Loucy (cell line): Measurements from ENCODE around the gene COL5A1.

Experiments used
- H2AFZ ChIP-seq: fragments of 200-600 bp; sonication (generic); 2 replicates; pipeline ENCODE4 v1.6.0; 2016; ENCODE audit warnings: antibody characterized with exemption, mild to moderate bottlenecking, low read length, moderate library complexity
- H3F3A ChIP-seq: fragments of 200-600 bp; 2 replicates; pipeline ENCODE4 v1.6.0; 2016; ENCODE audit warnings: antibody characterized with exemption, low read depth, mild to moderate bottlenecking
- H3K27me3 ChIP-seq: fragments of 200-600 bp; sonication (generic); 2 replicates; pipeline ENCODE4 v1.6.1; 2014; ENCODE audit warnings: low read length, mild to moderate bottlenecking; ENCODE audit not compliant: insufficient read depth, poor library complexity, severe bottlenecking
- H3K36me3 ChIP-seq: fragments of 200-600 bp; sonication (generic); 2 replicates; pipeline ENCODE4 v1.6.1; 2016; ENCODE audit warnings: low read length; ENCODE audit not compliant: insufficient read depth
- H3K4me1 ChIP-seq: fragments of 200-600 bp; sonication (generic); 2 replicates; pipeline ENCODE4 v1.5.1; 2014; ENCODE audit warnings: low read length, mild to moderate bottlenecking; ENCODE audit not compliant: insufficient read depth, poor library complexity, severe bottlenecking
- H3K4me2 ChIP-seq: fragments of 200-600 bp; sonication (generic); 2 replicates; pipeline ENCODE4 v1.6.0; 2014; ENCODE audit warnings: antibody characterized with exemption, low read length, low read depth, mild to moderate bottlenecking; ENCODE audit not compliant: poor library complexity, severe bottlenecking
- H3K4me3 ChIP-seq: fragments of 200-600 bp; sonication (generic); 2 replicates; pipeline ENCODE4 v1.5.1; 2014; ENCODE audit warnings: low read length, mild to moderate bottlenecking, mixed read lengths; ENCODE audit not compliant: poor library complexity, severe bottlenecking
- H3K79me2 ChIP-seq: fragments of 200-600 bp; sonication (generic); 2 replicates; pipeline ENCODE4 v1.6.1; 2014; ENCODE audit warnings: low read length; ENCODE audit not compliant: insufficient read depth
- H3K9ac ChIP-seq: fragments of 200-600 bp; sonication (generic); 2 replicates; pipeline ENCODE4 v1.6.0; 2014; ENCODE audit warnings: mild to moderate bottlenecking, low read depth, low read length, moderate library complexity; ENCODE audit not compliant: poor library complexity, severe bottlenecking
- H3K9me2 ChIP-seq: fragments of 200-600 bp; sonication (generic); replicated peaks from 2 replicates; pipeline ENCODE4 v1.6.1; 2016; ENCODE audit warnings: low read depth, low read length, mixed read lengths
- H3K9me3 ChIP-seq: fragments of 200-600 bp; sonication (generic); 2 replicates; pipeline ENCODE4 v1.6.1; 2014; ENCODE audit warnings: mild to moderate bottlenecking, antibody characterized with exemption, low read length, low read depth; ENCODE audit not compliant: insufficient read depth
- H4K20me1 ChIP-seq: fragments of 200-600 bp; sonication (generic); 2 replicates; pipeline ENCODE4 v1.6.0; 2014; ENCODE audit warnings: antibody characterized with exemption, low read length, mild to moderate bottlenecking; ENCODE audit not compliant: insufficient read depth, poor library complexity, severe bottlenecking
- CTCF ChIP-seq: fragments of 200-600 bp; sonication (generic); conservative IDR thresholded peaks from 2 replicates; pipeline ENCODE4 v1.5.1; 2014; ENCODE audit warnings: mild to moderate bottlenecking, antibody characterized with exemption, low read length
- EZH2phosphoT487 ChIP-seq: fragments of 200-600 bp; IDR thresholded peaks from 2 replicates; pipeline ENCODE4 v1.6.1; 2018; ENCODE audit warnings: antibody characterized with exemption, mild to moderate bottlenecking, moderate library complexity, borderline replicate concordance

The COL5A1 gene

GRCh38 chr9:134748591-134748990 is 107.0 kb downstream of the COL5A1 start:
- Histone ChIP-seq H3K9ac (no peak overlapping the region), H3K4me1 (peaks cover 17% of the 10 kb centered on the region), H4K20me1 (no peaks in the 10 kb centered on the region), H2AFZ (no peak overlapping the region), H3K27me3 (no peaks in the 10 kb centered on the region), H3K4me3 (no peak overlapping the region), H3K79me2 (no peaks in the 10 kb centered on the region), H3K9me2 (no peaks in the 10 kb centered on the region), H3K9me3 (no peaks in the 10 kb centered on the region), H3F3A (no peaks in the 10 kb centered on the region), H3K36me3 (peaks cover 14% of the 10 kb centered on the region; the same call in 1 of the 2 replicates), H3K4me2 (no peak overlapping the region)
- TF ChIP-seq CTCF (no peak), EZH2phosphoT487 (no peak)

GRCh38 chr9:134750450-134751155 is 109.0 kb downstream of the COL5A1 start:
- Histone ChIP-seq H3K4me2 (no peak overlapping the region), H3K9ac (no peak overlapping the region), H3K4me1 (peaks cover 17% of the 10 kb centered on the region), H3K9me2 (no peaks in the 10 kb centered on the region), H3K4me3 (no peak overlapping the region), H3K36me3 (peaks cover 14% of the 10 kb centered on the region; the same call in 1 of the 2 replicates), H3F3A (no peaks in the 10 kb centered on the region), H3K9me3 (no peaks in the 10 kb centered on the region), H3K27me3 (no peaks in the 10 kb centered on the region), H4K20me1 (no peaks in the 10 kb centered on the region), H3K79me2 (no peaks in the 10 kb centered on the region), H2AFZ (no peak overlapping the region)
- TF ChIP-seq EZH2phosphoT487: no peak

GRCh38 chr9:134751622-134752021 is 110.0 kb downstream of the COL5A1 start:
- peaks cover 14% of the 10 kb centered on the region; the same call in 1 of the 2 replicates for H3K36me3 ChIP-seq

More at GRCh38 chr9:134751622-134752021, 110.0 kb downstream of the COL5A1 start:
- H3K9me2 ChIP-seq: no peaks in the 10 kb centered on the region
- H3K9ac ChIP-seq: peak overlapping the region; percentile 46
- H3K4me1 ChIP-seq: peaks cover 17% of the 10 kb centered on the region
- no peaks in the 10 kb centered on the region for H4K20me1 ChIP-seq
- TF ChIP-seq CTCF (no peak), EZH2phosphoT487 (no peak)
- no peaks in the 10 kb centered on the region for H3K27me3 ChIP-seq
- no peak overlapping the region for H3K4me3 ChIP-seq
- no peak overlapping the region for H2AFZ ChIP-seq
- H3K79me2 ChIP-seq: no peaks in the 10 kb centered on the region
- H3K4me2 ChIP-seq: peak overlapping the region; percentile 57
- no peaks in the 10 kb centered on the region for H3F3A ChIP-seq
- no peaks in the 10 kb centered on the region for H3K9me3 ChIP-seq
